NB4 (cell line): Measurements from ENCODE around the gene C3orf62.

Source experiments
- MAX ChIP-seq: IDR thresholded peaks from 2 replicates; pipeline ENCODE4 v1.6.1; 2011; ENCODE audit warnings: low read depth, low read length
- POLR2A ChIP-seq: IDR thresholded peaks from 2 replicates; pipeline ENCODE4 v1.6.1; 2011; ENCODE audit warnings: mild to moderate bottlenecking; ENCODE audit not compliant: insufficient read length; ENCODE audit errors: extremely low read depth

DNA sequence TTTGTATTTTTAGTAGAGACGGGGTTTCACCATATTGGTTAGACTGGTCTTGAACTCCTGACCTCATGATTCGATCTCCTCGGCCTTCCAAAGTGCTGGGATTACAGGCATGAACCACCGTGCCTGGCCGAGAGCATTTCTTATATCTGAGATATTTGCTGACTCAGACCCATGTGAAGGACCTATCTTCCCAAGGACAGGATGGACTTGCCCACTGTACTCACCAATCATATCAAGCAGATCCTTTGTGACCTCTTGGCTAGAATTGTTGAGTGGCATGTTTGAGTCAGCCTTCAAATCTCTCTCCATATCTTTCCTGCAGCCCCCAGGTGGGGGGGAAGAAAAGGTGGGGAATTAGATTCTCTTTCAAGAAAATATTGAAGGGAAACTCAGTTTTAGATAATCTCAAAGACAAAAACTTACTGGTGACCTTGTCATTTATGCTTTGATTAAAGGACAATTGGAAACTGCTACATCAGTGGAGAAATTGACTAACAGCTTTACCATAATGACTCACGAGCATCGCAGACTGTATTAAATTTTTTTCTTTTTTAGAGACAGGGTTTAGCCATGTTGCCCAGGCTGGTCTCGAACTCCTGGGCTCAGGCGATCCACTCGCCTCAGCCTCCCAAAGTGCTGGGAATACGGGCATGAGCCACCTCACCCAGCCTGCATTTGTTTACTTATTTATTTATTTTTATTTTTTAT lies 3.1 kb downstream of the C3orf62 start:
- no peak for TF ChIP-seq MAX
- TF ChIP-seq POLR2A = no peak
